Sciatic nerve (tissue), 2 donors: Measurements from ENCODE around the gene FBXL17. TPM values are rescaled to one million over a fixed set of nuclear protein-coding genes. Genes with fewer than 3 reads are reported as not detected.
A peak's percentile ranks its signal among the peaks of the same experiment; 100 is the strongest.

ENCODE experiments used
- ATAC-seq: fragments of 200-7000 bp; cut with Tn5 transposase; one replicate; pipeline ENCODE4 v1.9.1; 2020; ENCODE audit warnings: mild to moderate bottlenecking, moderate library complexity
- DNase-seq: peaks from one replicate; pipeline ENCODE4 v3.0.0-alpha.2; 2020; ENCODE audit warnings: low spot score
- intact Hi-C: fragments of 100-400 bp; cut with DNase I; formaldehyde crosslinking; loops from one replicate; pipeline ENCODE4 v1.14.2; 2022
- total RNA-seq: library from RNA; stranded (reverse); fragmentation: NEBNext Ultra II Directional; extraction: Animal tissue kit (Norgen Biotek cat#: 25700); gene quantifications from one replicate; pipeline ENCODE4 v1.2.1, GENCODE V29; 2021
- donor health status: DM: no; HTN: no; CAD: no.
- donor health status: DM: no; HTN: no; CAD: no.

The FBXL17 gene
- total RNA-seq, 1 donor from 2014 or later = 25.5 TPM

GRCh38 chr5:108263338-108263737 is 118.6 kb downstream of the FBXL17 start:
- intact Hi-C loops = no loop called here
- DNase-seq (no peak), ATAC-seq (no peak)

DNA sequence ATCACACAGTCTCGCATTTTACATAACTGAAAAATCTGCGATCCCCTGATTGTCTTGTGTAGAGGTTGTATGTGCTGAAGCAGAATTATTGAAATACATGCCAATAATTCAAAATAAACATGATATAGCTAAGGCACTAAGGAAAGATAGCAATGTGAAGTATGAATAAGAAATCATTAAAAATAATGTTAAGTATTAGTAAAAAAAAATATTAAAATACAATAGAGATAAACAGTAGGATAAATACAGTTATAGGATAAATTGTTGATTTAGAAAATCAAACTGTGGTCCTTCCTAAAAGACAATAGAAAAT is 121.1 kb downstream of the FBXL17 start:
- ATAC-seq (no peak), DNase-seq (no peak)
- intact Hi-C loops = no loop called here

DNA sequence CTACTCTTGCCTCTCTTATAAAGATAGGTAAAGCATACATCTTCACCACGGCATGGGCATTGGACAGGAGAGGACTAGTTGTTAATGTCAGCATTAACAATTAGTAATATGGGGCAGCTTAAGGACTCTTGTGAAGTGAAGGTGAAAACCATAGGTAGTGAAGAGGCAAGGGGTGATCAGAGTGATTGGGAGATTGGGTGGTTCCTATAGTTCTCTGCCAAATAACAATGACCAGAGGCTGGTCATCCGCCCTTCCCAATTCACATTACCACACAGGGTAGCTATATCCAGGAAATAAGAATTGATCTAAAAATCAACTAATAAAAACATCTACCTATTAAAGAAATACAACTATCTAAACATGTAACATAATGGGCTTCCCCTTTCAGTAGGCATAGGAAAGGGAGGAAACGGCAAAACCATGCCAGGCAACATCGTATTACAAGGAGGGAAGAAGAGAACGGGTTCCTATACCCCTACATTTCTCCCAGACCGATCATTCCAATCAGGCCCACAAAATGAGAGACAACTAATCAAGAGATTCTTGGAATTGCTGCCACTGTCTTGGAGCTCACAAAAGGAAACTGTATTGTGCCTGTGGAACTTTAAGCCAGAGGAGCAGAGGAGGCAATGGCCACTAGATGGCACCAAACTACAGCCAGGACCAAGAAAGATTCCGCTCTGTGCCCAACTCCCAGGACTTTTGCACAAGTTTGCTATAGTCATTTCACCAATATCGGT is 121.6 kb downstream of the FBXL17 start:
- DNase-seq = peak; percentile 85
- intact Hi-C loops = no loop called here

GRCh38 chr5:108259306-108259705 is 122.6 kb downstream of the FBXL17 start:
- intact Hi-C loops = no loop called here
- ATAC-seq (no peak), DNase-seq (no peak)

More for the DNA sequence above, 121.6 kb downstream of the FBXL17 start:
- ATAC-seq = peak; percentile 93

DNA sequence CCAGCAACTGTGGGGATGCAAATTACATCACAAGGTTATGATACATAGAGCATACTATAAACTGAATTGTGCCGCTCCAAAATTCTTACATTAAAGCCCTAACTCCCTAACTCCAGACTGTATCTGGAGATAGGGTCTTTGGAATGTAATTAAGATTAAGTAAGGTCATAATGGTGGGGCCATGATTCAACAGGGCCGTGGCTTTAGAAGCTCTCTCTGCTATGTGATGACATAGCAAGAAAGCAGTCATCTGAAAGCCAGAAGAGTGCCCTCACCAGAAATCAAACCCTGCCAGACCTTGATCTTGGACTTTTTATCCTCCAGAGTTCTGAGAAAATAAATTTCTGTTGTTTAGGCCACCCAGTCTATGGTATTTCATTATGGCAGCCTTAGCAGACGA is 123.9 kb downstream of the FBXL17 start:
- ATAC-seq (no peak), DNase-seq (no peak)
- intact Hi-C loops = no loop called here

DNA sequence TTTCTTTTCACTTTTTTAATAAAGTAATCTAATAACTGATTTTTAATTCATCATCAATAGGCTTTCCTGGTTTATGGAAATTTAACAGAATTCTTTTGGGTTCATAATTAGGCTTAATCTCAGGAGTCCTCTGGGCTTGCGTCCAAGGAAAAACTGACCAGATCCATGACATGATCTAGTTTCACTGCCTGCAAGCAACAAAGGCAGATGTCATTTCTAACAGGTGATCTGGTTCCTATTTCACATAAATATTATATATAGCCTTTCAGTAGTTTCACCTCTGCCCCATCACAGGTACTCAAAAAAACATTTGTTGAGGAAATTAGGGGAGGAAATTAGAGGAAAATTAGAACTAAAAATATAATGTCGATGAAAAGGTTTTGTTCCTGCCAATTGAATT is 126.4 kb downstream of the FBXL17 start:
- DNase-seq = no peak
- intact Hi-C loops = no loop called here
- no peak for ATAC-seq

DNA sequence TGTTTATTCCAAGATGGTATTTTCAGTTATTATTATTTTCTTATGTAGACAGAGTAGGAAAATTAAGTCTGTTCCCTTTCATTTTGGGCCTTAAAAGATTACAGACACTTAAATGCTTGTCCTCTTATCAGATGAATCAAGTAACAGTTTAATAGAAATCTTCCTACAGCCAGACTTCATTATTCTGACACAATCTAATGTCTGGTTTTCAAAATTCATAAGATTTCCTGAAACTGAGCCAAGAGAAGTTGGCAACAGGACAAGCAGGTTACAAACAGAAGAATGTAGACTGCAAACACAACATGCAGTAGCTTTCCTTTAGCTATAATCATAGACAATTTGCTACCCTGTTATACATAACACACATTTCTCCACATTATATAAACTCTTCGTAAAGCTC is 130.5 kb downstream of the FBXL17 start:
- intact Hi-C loops = loop anchor here (5.0 kb wide), 1 partner anchor 606 kb away; no protein-coding TSS in a partner anchor
- DNase-seq (no peak), ATAC-seq (no peak)

DNA sequence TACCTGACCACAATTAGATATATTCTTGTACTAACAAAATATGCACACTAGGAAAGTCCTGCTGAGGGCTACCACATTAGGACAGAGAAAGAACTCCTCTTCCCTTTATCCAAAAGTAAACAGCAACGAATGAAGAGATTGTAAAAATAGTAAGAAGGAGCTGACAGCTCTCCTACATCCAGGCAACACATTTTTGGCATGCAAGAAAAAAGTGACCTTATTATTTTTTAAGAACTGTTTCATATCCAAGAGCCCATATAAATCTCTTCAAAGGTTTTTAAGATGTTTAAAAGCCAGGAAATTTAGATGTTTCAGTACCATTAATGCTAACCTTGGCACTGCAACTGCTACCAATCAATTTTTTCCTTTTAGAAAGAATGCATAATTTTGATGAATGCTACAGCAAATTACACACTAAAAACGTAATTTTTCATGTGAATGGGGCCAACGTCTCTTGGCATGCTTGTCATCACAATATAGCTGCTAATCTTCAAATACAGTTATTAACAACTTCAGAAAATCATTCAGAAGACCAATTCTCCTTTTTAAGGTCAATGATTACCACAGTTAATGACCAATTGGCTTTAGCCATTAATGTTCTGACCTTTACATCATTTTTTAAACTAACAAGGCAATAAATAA is 132.0 kb downstream of the FBXL17 start:
- ATAC-seq = no peak
- intact Hi-C loops = loop anchor here (5.0 kb wide), 1 partner anchor 607 kb away; no protein-coding TSS in a partner anchor
- DNase-seq = no peak

GRCh38 chr5:108249095-108249784 is 132.7 kb downstream of the FBXL17 start:
- no peak for ATAC-seq
- intact Hi-C loops = no loop called here
- no peak for DNase-seq

GRCh38 chr5:108238936-108239887 is 142.7 kb downstream of the FBXL17 start:
- DNase-seq (no peak), ATAC-seq (no peak)
- intact Hi-C loops = no loop called here

GRCh38 chr5:108238461-108238860 is 143.4 kb downstream of the FBXL17 start:
- intact Hi-C loops = no loop called here
- DNase-seq = no peak
- no peak for ATAC-seq

GRCh38 chr5:108233617-108234155 is 148.2 kb downstream of the FBXL17 start:
- intact Hi-C loops = no loop called here
- ATAC-seq = no peak
- DNase-seq = no peak

DNA sequence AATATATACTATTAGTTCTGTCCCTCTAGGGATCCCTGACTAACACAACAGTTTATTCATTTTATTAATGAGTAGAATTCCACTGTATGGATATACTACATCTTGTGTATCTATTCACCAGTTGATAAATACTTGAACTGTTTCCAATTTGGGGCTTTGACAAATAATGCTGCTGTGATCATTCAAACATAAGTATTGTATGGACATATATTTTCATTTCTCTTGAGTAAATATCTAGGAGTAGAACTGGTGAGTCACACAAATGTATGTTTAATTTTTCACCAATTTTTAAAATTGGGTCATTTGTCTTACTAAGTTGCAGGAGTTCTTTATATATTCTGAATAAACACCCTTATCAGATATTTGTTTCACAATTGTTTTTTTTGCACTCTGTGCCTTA is 149.1 kb downstream of the FBXL17 start:
- intact Hi-C loops = no loop called here
- ATAC-seq (no peak), DNase-seq (no peak)

DNA sequence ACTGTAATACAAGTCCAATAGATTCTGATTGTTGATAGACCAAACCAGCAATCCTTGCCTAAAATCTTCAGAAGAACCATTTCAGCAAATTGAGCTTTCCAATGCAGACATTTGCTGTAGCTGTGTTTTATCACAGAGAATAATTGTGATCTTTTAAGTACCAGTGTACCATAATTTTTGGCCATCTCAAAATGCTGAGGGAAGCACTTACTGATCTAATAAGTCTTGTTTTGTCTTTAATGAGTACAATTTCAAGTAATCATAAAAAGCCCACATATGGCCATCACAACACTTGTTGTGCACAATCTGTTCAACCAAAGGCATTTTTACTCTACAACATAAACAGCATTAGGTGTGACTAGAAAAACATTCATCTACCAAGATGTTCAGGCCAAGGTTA is 159.9 kb downstream of the FBXL17 start:
- intact Hi-C loops = no loop called here
- ATAC-seq (no peak), DNase-seq (no peak)

- DNase-seq (no peak), ATAC-seq (no peak)
- intact Hi-C loops = no loop called here
These were observed 161.1 kb downstream of the FBXL17 start for GRCh38 chr5:108220834-108221233.

DNA sequence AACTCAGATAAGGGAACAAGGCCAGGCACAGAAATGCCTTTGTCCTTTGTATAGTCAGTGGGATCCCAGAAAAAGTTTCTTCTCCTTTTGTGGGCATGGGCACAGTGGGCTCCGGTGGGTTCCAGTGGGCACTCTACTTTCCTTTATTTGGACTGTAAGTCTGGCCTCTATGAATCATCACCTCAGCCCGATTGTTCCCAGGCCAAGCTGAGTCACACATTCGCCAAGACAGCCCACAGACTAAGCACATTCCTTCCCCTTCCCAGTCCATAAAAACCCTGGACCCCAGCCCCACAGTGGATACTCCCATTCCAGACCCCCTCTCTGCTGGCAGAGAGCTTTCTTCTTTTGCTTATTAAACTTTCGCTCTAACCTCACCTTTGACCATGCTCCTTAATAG is 165.0 kb downstream of the FBXL17 start:
- no peak for DNase-seq
- no peak for ATAC-seq
- intact Hi-C loops = no loop called here

DNA sequence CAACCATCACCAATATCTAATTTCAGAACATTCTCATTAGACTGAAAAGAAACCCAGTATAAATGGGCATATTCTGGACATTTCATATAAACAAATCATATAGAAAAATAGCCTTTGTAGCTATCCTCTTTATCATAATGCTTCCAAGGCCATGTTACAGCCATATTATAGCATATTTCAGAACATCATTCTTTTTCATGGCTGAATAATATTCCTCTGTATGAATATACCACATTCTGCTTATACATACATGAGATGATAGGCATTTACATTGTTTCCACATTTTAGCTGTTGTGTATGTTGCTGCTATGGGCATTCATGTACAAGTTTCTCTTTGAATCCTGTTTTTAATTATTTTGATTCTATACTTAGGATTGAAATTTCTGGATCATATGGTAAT is 167.0 kb downstream of the FBXL17 start:
- DNase-seq = no peak
- intact Hi-C loops = no loop called here
- ATAC-seq = no peak

- ATAC-seq (no peak), DNase-seq (no peak)
- intact Hi-C loops = no loop called here
These were observed 169.0 kb downstream of the FBXL17 start for GRCh38 chr5:108212775-108213346.

DNA sequence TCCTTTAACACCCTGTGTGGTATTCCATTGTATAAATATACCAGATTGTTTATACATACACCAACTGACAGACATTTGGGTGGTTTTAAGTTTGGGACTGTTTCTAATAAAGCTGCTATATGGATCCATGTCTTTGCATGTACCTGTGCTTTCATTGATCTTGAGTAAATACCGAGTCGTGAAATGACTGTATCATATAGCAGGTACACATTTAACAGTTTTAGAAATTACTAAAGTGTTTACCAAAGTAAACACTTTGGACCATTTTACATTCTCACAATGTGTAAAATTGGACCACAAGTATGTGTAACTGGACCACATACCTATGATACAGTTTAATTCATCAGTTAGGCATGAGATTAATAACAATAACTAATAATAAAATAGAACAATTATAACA is 175.2 kb downstream of the FBXL17 start:
- ATAC-seq (no peak), DNase-seq (no peak)
- intact Hi-C loops = no loop called here
